IPS-18c (cell line): ENCODE results near the gene EPM2A.
A peak's percentile ranks its signal among the peaks of the same experiment; 100 is the strongest.

Experiments
- H3K4me3 ChIP-seq: 2 replicates; pipeline ENCODE4 v1.7.0; 2013; ENCODE audit warnings: low read depth, mild to moderate bottlenecking, low read length, moderate library complexity; ENCODE audit not compliant: insufficient read depth
- H3K9me3 ChIP-seq: one replicate; pipeline ENCODE4 v1.6.1; 2013; ENCODE audit warnings: mild to moderate bottlenecking, low read length, moderate library complexity; ENCODE audit not compliant: control insufficient read depth, insufficient read depth

Gene EPM2A

DNA sequence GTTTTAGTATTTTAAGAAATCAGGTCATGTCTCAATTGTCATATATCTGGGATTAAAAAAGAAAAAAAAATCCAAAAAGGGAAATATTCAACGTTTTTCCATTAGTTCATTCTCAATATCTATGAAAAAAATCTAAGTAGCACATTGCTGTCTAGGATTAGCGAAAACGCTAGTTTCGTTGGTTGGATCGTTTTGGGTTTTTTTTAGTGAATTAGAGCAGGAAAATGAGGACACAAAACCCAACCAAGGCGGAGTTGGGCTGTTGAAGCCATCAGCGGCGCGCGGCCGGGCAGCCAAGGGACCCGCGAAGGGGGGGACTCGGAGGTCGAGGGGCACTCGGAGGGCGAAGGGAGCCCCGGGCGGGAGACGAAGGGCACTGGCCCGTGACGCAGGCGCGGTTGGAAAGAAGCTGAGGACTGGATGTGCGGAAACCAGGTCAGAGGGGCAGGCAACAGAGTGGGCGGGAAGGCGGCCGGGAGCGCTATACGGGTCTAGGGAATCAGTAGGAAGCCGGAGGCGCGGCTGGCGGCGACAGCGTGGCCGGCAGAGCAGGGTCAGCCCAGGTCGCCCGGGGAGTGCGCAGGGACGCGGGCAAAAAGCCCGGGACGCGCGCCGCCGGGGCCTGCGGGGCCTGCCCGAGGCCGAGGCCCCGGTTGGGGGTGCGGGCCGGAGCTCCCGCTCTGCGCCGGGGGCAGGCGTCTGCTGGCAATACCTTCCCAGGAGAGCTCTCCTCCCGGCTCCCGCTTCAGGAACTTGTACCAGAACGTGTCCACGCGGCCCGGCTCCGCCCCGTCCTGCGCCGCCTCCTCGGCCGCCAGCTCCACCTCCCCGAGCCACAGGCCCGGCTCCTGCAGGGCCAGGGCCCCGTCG lies 599 bp downstream of the EPM2A start:
- peak overlapping the region; percentile 71 for H3K4me3 ChIP-seq

GRCh38 chr6:145733810-145734209 lies 1.5 kb downstream of the EPM2A start:
- peaks cover 2% of the 10 kb centered on the region for H3K9me3 ChIP-seq
- H3K4me3 ChIP-seq: no peak overlapping the region

More for the DNA sequence above, 599 bp downstream of the EPM2A start:
- no peaks in the 10 kb centered on the region for H3K9me3 ChIP-seq

GRCh38 chr6:145733207-145733606 lies 2.1 kb downstream of the EPM2A start:
- H3K9me3 ChIP-seq: peaks cover 3% of the 10 kb centered on the region

DNA sequence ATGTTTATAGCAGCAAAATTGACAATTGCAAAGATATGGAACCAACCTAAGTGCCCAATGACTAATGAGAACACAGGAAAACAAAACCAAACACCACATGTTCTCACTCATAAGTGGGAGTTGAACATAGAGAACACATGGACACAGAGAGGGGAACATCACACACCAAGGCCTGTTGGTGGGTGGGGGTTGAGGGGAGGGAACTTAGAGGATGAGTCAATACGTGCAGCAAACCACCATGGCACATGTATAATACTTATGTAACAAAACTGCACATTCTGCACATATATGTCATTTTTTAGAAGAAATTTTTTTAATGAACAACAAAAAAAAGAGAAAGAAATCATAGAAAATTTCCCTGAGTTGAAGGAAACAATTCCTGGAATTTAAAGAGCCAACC lies 3.9 kb downstream of the EPM2A start:
- H3K9me3 ChIP-seq: peaks cover 3% of the 10 kb centered on the region
- no peak overlapping the region for H3K4me3 ChIP-seq

More at GRCh38 chr6:145733207-145733606, 2.1 kb downstream of the EPM2A start:
- H3K4me3 ChIP-seq: no peak overlapping the region

DNA sequence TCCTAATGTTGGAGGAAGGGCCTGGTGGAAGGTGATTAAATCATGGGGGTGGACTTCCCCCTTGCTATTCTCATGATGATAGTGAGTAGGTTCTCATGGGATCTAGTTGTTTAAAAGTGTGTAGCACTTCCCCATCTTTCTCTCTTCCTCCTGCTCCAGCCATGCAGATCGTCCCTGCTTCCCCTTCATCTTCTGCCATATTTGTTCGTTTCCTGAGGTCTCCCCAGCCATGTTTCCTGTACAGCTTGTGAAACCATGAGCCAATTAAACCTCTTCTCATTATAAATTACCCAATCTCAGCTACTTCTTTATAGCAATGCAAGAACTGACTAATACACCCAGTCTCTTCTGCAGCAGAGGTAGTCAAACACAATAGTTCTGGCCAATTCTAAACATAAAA lies 5.4 kb downstream of the EPM2A start:
- Histone ChIP-seq H3K4me3 (no peak overlapping the region), H3K9me3 (peaks cover 3% of the 10 kb centered on the region)

DNA sequence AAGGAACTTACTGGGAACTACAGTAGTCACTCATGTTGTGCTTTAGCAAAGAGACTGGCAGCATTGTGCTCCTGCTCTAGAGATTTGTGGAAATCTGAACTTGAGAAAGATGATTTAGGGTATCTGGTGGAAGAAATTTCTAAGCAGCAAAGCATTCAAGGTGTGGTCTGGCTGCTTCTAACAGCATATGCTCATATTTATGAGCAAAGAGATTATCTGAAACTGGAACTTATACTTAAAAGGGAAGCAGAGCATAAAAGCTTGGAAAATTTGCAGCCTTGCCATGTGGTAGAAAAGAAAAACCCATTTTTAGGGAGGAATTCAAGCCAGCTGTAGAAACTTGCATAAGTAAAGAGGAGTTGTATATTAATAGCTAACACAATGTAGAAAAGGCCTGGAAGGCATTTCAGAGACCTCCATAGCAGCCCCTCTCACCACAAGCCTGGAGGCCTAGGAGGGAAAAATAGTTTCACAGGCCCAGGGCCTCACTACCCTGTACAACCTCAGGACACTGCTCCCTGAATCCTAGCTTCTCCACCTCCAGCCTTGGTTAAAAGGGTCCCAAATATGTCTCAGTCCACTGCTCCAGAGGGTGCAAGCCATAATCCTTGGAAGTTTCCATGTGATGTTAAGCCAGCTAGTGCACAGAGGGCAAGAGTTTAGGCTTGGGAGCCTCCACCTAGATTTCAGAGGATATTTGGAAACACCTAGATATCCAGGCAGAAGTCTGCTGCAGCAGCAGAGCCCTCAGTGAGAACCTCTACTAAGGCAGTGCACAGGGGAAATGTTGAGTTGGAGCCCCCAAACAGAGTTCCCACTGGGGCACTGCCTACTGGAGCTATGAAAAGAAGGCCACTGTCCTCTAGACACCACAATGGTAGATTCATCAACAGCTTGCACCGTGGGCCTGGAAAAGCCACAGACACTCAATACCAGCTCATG lies 6.6 kb downstream of the EPM2A start:
- no peak overlapping the region for H3K4me3 ChIP-seq
- H3K9me3 ChIP-seq: peaks cover 3% of the 10 kb centered on the region

GRCh38 chr6:145727817-145728388 lies 7.4 kb downstream of the EPM2A start:
- Histone ChIP-seq H3K4me3 (no peak overlapping the region), H3K9me3 (peaks cover 3% of the 10 kb centered on the region)

GRCh38 chr6:145725570-145725969 lies 9.8 kb downstream of the EPM2A start:
- Histone ChIP-seq H3K4me3 (no peak overlapping the region), H3K9me3 (peaks cover 3% of the 10 kb centered on the region)

DNA sequence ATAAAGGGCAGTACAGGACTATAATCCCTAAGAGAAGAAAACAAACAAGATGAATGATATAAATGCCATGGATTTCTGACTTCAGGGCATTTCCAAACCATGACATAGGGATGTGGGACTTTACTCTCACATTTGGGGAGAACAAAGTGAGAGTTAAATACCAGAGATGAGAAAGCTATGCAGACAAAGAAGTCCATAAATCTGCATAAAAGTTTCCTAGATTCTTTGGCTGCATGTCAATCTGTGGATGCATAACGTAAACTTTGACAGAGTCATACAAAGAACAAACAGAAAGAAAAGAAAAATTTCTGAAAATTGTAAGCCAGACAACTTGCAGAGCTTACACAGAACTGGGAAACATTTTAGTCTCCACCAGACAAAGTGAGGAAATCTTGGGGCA lies 11.7 kb downstream of the EPM2A start:
- Histone ChIP-seq H3K4me3 (no peak overlapping the region), H3K9me3 (no peaks in the 10 kb centered on the region)

- no peak overlapping the region for H3K4me3 ChIP-seq
Measured at GRCh38 chr6:145722190-145722589, 13.1 kb downstream of the EPM2A start.

DNA sequence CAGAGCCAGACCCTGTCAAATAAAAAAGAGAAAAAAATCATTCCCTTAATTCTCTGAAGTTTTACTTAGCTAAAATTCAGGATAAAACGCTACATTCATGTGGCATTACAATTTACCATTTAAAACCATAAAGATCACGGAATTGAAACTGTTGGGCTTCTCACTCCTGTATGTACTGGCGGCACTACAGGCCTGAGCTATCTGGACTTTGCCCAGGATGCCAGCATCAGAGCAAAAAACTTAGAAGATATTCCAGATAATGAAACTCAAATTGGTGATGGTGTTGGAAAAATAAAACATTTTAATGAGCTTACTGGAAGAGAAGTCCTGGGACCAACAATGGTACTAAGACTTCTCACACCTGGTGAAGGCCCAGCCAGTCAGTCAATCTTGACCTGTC lies 14.2 kb downstream of the EPM2A start:
- no peaks in the 10 kb centered on the region for H3K9me3 ChIP-seq
- H3K4me3 ChIP-seq: no peak overlapping the region

More at GRCh38 chr6:145722190-145722589, 13.1 kb downstream of the EPM2A start:
- H3K9me3 ChIP-seq: no peaks in the 10 kb centered on the region

- H3K4me3 ChIP-seq: no peak overlapping the region
- H3K9me3 ChIP-seq: peaks cover 5% of the 10 kb centered on the region
Measured at GRCh38 chr6:145715426-145715825, 19.9 kb downstream of the EPM2A start.

GRCh38 chr6:145714731-145715130 lies 20.6 kb downstream of the EPM2A start:
- Histone ChIP-seq H3K4me3 (no peak overlapping the region), H3K9me3 (peaks cover 5% of the 10 kb centered on the region)

GRCh38 chr6:145713773-145714172 lies 21.5 kb downstream of the EPM2A start:
- Histone ChIP-seq H3K9me3 (peaks cover 5% of the 10 kb centered on the region), H3K4me3 (no peak overlapping the region)

DNA sequence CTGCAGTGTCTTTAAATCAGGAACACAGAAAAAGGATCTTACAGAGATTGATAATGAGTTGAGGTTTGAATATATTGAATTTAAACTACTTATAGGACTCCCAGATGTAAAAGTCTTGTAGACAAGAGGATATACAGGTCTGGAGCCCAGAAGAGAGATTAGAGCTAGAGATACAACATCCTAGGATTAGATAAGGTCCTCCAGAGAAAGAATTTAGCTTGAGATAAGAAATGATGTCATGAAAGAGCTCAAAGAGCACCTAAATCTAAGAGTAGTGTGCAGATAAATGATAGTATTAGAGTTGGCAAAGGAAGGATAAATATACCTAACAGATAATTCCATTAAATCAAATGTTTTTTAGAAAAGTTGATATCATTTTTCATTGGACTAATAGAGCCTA lies 23.9 kb downstream of the EPM2A start:
- no peak overlapping the region for H3K4me3 ChIP-seq

DNA sequence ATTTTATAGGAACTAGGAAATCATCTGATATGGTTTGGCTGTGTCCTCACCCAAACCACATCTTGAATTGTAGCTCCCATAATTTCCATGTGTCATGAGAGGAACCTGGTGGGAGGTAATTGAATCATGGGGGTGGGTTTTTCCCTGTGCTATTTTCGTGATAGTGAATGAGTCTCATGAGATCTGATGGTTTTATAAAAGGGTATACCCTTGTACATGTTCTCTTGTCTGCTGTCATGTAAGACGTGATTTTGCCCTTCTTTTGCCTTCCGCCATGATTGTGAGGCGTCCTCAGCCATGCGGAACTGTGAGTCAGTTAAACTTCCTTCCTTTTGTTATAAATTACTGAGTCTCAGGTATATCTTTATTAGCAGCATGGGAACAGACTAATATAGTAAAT lies 27.9 kb downstream of the EPM2A start:
- Histone ChIP-seq H3K4me3 (no peak overlapping the region), H3K9me3 (peaks cover 6% of the 10 kb centered on the region)

More for the DNA sequence above, 23.9 kb downstream of the EPM2A start:
- peaks cover 10% of the 10 kb centered on the region for H3K9me3 ChIP-seq

GRCh38 chr6:145705561-145705960 lies 29.8 kb downstream of the EPM2A start:
- Histone ChIP-seq H3K4me3 (no peak overlapping the region), H3K9me3 (peaks cover 6% of the 10 kb centered on the region)
